Kidney (tissue), 14 donors: ENCODE data around the gene IRX1. TPM values are rescaled to one million over a fixed set of nuclear protein-coding genes. Genes with fewer than 3 reads are reported as not detected.

Experiments used
- DNase-seq, 5 donors: peaks; one replicate each; pipeline ENCODE4 v3.0.0-alpha.2; 2013 to 2020
- FAIRE-seq: peaks from 2 replicates; lab custom pipeline; 2012; peaks lifted over from hg19 to GRCh38; lab: Jason Lieb, UNC
- H3K27ac ChIP-seq, 2 donors: one replicate each; pipeline ENCODE4 v1.7.0; 2013; ENCODE audit warnings: low read depth in 2 of 2, low read length in 2 of 2, inconsistent platforms in 1 of 2
- H3K27me3 ChIP-seq: one replicate; pipeline ENCODE4 v1.7.1; 2013; ENCODE audit warnings: low read length, inconsistent platforms; ENCODE audit not compliant: control insufficient read depth, insufficient read depth
- H3K36me3 ChIP-seq, 3 donors: one replicate each; pipeline versions ENCODE4 v1.7.0 to v1.7.1; 2013; ENCODE audit warnings: low read length in 3 of 3, control low read depth in 1 of 3, inconsistent platforms in 1 of 3; ENCODE audit not compliant: insufficient read depth in 3 of 3, control insufficient read depth in 2 of 3
- H3K4me1 ChIP-seq, 3 donors: one replicate each; pipeline versions ENCODE4 v1.7.0 to v1.7.1; 2013; ENCODE audit warnings: low read length in 3 of 3, inconsistent platforms in 1 of 3, low read depth in 1 of 3; ENCODE audit not compliant: control insufficient read depth in 2 of 3, insufficient read depth in 2 of 3
- H3K4me3 ChIP-seq, 3 donors: one replicate each; pipeline versions ENCODE4 v1.7.0 to v1.8.1; 2013; ENCODE audit warnings: low read length in 3 of 3, control low read depth in 1 of 3, inconsistent platforms in 1 of 3
- H3K9ac ChIP-seq, 3 donors: one replicate each; pipeline versions ENCODE4 v1.7.0 to v1.7.1; 2013; ENCODE audit warnings: low read length in 3 of 3, control low read depth in 1 of 3, inconsistent platforms in 1 of 3
- H3K9me3 ChIP-seq, 3 donors: one replicate each; pipeline versions ENCODE4 v1.7.0 to v1.7.1; 2013; ENCODE audit warnings: low read length in 3 of 3, control low read depth in 1 of 3, inconsistent platforms in 1 of 3; ENCODE audit not compliant: control insufficient read depth in 2 of 3, insufficient read depth in 1 of 3
- intact Hi-C: fragments of 100-400 bp; cut with DNase I; formaldehyde crosslinking; loops from one replicate; pipeline ENCODE4 v1.11.1; 2022
- polyA plus RNA-seq: library from polyadenylated mRNA; stranded (reverse); fragments of 350-450 nt; fragmentation: Illumina TruSeq; extraction: RNeasy Lipid Tissue Mini Kit (QIAGEN cat#74804); gene quantifications from one replicate; pipeline ENCODE4 v1.2.3, GENCODE V29; 2014; ENCODE audit warnings: low read depth, low replicate concordance; ENCODE audit not compliant: insufficient read depth
- total RNA-seq: library from RNA; stranded (reverse); fragmentation: NEBNext Ultra II Directional; extraction: Animal tissue kit (Norgen Biotek cat#: 25700); gene quantifications from one replicate; pipeline ENCODE4 v1.2.1, GENCODE V29; 2021
- TF ChIP-seq, protein P1 (sequence below): IDR thresholded peaks from 3 replicates; pipeline ENCODE4 v1.5.1; 2012; ENCODE audit warnings: mild to moderate bottlenecking, moderate library complexity, borderline replicate concordance; ENCODE audit not compliant: insufficient read depth; ENCODE audit errors: extremely low read depth
- donor health status: control.
- donor health status: control.
- donor health status: control.
- donor health status: control.
- donor health status: control.
- donor health status: DM: yes; HTN: yes; CAD: no.
- donor health status: Normal renal cell carcinoma (clear cell type).

The IRX1 gene
- total and polyA plus RNA-seq, 2 donors from 2014 or later = 17.3 to 62.0 TPM

DNA sequence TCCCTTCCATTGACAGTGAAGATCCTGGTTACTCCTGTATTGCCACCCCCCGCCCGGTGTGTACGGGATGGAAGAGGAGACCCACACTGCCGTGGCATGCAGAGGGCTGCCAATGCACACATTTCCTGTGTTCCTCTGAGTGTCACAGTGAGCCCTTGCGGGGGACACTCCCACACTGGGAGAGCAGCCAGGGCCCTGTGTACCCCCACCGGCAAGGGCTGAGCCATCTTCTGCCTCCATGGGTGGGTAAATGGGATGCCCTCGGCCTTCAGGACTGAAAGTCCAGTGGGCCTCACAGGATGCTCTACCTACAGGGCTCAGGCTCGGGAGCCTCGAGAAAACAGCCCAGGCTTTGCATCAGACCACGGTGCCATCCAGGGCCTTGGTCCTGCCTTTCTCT lies 18.1 kb downstream of the IRX1 start:
- intact Hi-C loops = no loop called here
- H3K27ac ChIP-seq = no peak overlapping the region
- no peak overlapping the region for H3K4me3 ChIP-seq
- H3K27me3 ChIP-seq = peaks cover 2% of the 10 kb centered on the region
- H3K9me3 ChIP-seq = no peaks in the 10 kb centered on the region
- H3K9ac ChIP-seq = no peak overlapping the region
- no peaks in the 10 kb centered on the region for H3K36me3 ChIP-seq
- DNase-seq (no peak), FAIRE-seq (no peak)
- no peaks in the 10 kb centered on the region for H3K4me1 ChIP-seq
- TF ChIP-seq, protein P1, sequence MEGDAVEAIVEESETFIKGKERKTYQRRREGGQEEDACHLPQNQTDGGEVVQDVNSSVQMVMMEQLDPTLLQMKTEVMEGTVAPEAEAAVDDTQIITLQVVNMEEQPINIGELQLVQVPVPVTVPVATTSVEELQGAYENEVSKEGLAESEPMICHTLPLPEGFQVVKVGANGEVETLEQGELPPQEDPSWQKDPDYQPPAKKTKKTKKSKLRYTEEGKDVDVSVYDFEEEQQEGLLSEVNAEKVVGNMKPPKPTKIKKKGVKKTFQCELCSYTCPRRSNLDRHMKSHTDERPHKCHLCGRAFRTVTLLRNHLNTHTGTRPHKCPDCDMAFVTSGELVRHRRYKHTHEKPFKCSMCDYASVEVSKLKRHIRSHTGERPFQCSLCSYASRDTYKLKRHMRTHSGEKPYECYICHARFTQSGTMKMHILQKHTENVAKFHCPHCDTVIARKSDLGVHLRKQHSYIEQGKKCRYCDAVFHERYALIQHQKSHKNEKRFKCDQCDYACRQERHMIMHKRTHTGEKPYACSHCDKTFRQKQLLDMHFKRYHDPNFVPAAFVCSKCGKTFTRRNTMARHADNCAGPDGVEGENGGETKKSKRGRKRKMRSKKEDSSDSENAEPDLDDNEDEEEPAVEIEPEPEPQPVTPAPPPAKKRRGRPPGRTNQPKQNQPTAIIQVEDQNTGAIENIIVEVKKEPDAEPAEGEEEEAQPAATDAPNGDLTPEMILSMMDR = no peak

DNA sequence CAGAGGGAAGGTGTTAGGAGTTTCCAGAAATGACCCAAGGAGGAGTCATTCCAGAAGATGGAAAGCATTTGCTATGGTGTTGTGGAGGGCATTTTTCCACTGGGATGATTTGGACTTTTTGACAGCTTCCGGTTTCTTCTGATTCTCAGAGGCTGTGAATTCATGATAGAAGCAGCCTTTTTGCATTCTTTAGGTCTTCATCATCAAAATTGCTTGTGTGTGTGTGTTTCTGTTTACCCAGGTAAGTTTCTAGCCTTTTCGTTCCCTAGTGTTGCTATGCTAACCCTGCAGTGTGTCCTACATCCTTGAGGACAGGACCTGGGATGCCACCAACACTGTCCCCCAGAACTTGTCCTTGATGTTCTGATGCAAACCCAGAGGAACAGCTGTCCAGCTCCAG lies 19.6 kb downstream of the IRX1 start:
- intact Hi-C loops = no loop called here
- Histone ChIP-seq H3K9me3 (no peaks in the 10 kb centered on the region), H3K4me3 (no peak overlapping the region), H3K9ac (no peak overlapping the region), H3K36me3 (no peaks in the 10 kb centered on the region), H3K27ac (no peak overlapping the region), H3K4me1 (no peaks in the 10 kb centered on the region), H3K27me3 (no peaks in the 10 kb centered on the region)
- FAIRE-seq (no peak), DNase-seq (no peak)
- TF ChIP-seq, protein P1 = no peak

DNA sequence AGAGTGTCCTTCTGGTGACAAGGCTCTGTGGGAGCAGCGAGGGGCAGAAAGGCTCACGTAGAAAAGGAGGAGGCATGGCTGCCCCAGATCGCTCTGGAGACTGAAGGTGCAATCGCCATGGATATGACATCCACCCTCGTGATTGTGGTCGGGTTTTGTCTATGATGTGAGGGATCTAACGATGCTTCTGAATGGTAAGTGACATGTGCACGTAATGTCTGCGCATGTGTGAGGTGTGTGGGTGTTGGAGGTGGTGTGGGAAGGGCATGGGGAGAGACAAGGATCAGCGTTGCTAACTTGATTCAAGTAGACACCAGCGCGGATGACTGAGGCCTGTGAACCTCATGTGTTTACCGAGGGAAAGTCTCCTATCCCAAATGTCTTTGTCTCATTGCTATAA lies 20.2 kb downstream of the IRX1 start:
- H3K27me3 ChIP-seq = no peaks in the 10 kb centered on the region
- TF ChIP-seq, protein P1 = no peak
- H3K9ac ChIP-seq = no peak overlapping the region
- DNase-seq (no peak), FAIRE-seq (no peak)
- intact Hi-C loops = no loop called here
- H3K4me1 ChIP-seq = no peaks in the 10 kb centered on the region
- H3K36me3 ChIP-seq = no peaks in the 10 kb centered on the region
- H3K4me3 ChIP-seq = no peak overlapping the region
- no peaks in the 10 kb centered on the region for H3K9me3 ChIP-seq
- no peak overlapping the region for H3K27ac ChIP-seq

DNA sequence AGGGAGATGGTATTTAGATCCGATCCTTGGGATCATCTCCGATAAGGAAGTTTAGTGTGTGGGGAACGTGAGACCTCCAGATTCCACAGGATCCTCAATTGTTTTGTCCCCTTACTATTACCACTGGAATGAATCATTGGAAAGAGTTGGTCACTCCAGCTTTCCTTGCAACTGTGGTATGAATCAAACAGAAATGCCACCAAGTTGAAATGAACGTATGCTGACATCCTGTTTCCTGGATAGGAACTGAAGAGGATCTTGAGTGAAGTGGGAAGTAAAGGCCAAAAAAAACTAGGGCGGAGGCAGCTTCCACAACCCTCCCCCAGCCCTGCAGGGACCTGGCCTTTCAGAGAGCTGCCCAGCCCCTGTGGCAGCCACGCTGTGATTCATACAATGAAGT lies 23.9 kb downstream of the IRX1 start:
- Histone ChIP-seq H3K27me3 (no peaks in the 10 kb centered on the region), H3K4me1 (no peaks in the 10 kb centered on the region), H3K4me3 (no peak overlapping the region), H3K36me3 (no peaks in the 10 kb centered on the region), H3K27ac (no peak overlapping the region), H3K9ac (no peak overlapping the region), H3K9me3 (no peaks in the 10 kb centered on the region)
- TF ChIP-seq, protein P1 = no peak
- DNase-seq (no peak), FAIRE-seq (no peak)
- intact Hi-C loops = no loop called here
